ENCODE results near the gene ARHGEF38.

Gene ARHGEF38

DNA sequence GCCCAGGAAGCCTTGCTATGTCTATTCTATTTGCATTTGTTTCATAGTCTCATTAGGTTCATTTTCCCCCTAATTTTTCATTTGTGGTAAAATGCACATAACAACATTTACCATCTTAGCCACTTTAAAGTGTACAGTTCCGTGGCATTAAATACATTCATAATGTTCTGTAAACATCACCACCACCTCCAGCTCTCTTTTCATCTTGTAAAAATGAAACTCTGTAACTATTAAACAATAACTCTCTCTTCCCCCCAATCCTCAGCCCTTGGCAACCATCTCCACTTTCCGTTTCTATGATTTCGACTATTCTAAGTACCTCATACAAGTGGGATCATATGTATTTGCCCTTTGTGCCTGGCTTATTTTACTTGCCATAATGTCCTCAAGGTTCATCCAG, 19.9 kb downstream of the ARHGEF38 start:
- no peak for TF ChIP-seq YY1 (IDR thresholded peaks at IDR 0.05; ENCODE audit: low read depth)
- TF ChIP-seq, protein P1, sequence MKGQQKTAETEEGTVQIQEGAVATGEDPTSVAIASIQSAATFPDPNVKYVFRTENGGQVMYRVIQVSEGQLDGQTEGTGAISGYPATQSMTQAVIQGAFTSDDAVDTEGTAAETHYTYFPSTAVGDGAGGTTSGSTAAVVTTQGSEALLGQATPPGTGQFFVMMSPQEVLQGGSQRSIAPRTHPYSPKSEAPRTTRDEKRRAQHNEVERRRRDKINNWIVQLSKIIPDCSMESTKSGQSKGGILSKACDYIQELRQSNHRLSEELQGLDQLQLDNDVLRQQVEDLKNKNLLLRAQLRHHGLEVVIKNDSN (IDR thresholded peaks at IDR 0.05) = no peak

DNA sequence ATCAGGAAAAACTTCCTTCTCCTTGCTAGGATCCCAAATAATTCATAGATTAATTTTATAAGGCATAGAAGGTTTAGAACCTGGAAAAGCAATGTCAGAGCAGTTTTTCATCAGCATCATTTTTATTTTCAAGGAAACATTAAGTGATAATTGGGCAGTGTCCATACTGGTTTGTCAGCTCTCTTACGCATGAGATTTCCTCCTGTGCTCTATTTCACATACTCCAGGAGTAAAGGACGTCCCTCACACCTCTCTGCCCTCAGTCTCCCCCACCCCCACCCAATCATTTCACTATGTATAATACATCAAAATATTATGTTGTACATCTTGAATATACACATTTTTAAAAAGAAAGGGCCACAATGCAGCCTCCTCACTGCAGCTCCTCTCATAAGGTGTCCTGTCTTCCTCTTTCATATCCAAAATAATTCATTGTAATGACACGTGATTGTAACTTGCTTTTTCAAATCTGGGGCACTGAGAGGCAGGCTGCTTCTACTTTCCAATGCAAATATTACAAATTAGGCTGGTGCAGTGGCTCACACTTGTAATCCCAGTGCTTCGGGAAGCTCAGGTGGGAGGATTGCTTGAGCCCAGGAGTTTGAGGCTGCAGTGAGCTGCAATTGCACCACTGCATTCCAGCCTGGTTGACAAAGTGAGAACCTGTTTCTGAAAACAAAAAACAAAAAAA, 34.4 kb downstream of the ARHGEF38 start:
- TF ChIP-seq RAD21 (IDR thresholded peaks at IDR 0.05; ENCODE audit: low read depth) = no peak

DNA sequence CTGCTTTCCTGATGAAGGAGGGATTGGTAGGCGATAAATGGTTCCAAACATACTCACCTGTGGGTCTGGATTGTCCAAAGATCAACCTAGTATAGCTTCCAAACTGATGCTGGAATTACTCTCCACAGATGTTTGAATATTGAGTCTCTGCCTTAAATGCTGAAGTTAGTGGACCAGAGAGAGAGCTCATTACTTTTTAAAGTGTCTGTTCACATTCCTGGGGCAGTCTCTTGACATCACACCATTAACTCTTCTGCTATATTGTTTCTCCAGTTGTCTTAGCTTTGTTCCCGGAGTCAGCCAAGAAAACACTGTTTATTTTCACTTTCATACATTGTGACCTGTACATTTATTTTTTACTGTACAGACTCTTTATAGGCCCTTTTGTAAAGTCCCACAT, 35.4 kb downstream of the ARHGEF38 start:
- no peak for TF ChIP-seq TEAD4 (IDR thresholded peaks at IDR 0.05)
- TF ChIP-seq CEBPB (IDR thresholded peaks at IDR 0.05) = no peak
- TF ChIP-seq TAF1 (IDR thresholded peaks at IDR 0.05; ENCODE audit: low read depth) = no peak
- TF ChIP-seq, protein P2, sequence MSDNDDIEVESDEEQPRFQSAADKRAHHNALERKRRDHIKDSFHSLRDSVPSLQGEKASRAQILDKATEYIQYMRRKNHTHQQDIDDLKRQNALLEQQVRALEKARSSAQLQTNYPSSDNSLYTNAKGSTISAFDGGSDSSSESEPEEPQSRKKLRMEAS (IDR thresholded peaks at IDR 0.05) = no peak
- no peak for TF ChIP-seq NFIC (IDR thresholded peaks at IDR 0.05)
- TF ChIP-seq YY1 (IDR thresholded peaks at IDR 0.05; ENCODE audit: low read depth) = no peak
- TF ChIP-seq, protein P1 (IDR thresholded peaks at IDR 0.05) = no peak
- TF ChIP-seq FOXM1 (IDR thresholded peaks at IDR 0.05; ENCODE audit: borderline replicate concordance, low read depth) = no peak
- TF ChIP-seq EGR1 (IDR thresholded peaks at IDR 0.05) = no peak
- TF ChIP-seq ZBTB7A (IDR thresholded peaks at IDR 0.05; ENCODE audit: low read depth) = no peak
- no peak for TF ChIP-seq CREB1 (IDR thresholded peaks at IDR 0.05; ENCODE audit: low read depth)
- TF ChIP-seq EP300 (IDR thresholded peaks at IDR 0.05; ENCODE audit: borderline replicate concordance) = no peak
- TF ChIP-seq, protein P3, sequence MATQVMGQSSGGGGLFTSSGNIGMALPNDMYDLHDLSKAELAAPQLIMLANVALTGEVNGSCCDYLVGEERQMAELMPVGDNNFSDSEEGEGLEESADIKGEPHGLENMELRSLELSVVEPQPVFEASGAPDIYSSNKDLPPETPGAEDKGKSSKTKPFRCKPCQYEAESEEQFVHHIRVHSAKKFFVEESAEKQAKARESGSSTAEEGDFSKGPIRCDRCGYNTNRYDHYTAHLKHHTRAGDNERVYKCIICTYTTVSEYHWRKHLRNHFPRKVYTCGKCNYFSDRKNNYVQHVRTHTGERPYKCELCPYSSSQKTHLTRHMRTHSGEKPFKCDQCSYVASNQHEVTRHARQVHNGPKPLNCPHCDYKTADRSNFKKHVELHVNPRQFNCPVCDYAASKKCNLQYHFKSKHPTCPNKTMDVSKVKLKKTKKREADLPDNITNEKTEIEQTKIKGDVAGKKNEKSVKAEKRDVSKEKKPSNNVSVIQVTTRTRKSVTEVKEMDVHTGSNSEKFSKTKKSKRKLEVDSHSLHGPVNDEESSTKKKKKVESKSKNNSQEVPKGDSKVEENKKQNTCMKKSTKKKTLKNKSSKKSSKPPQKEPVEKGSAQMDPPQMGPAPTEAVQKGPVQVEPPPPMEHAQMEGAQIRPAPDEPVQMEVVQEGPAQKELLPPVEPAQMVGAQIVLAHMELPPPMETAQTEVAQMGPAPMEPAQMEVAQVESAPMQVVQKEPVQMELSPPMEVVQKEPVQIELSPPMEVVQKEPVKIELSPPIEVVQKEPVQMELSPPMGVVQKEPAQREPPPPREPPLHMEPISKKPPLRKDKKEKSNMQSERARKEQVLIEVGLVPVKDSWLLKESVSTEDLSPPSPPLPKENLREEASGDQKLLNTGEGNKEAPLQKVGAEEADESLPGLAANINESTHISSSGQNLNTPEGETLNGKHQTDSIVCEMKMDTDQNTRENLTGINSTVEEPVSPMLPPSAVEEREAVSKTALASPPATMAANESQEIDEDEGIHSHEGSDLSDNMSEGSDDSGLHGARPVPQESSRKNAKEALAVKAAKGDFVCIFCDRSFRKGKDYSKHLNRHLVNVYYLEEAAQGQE (IDR thresholded peaks at IDR 0.05; ENCODE audit: low read depth) = no peak

DNA sequence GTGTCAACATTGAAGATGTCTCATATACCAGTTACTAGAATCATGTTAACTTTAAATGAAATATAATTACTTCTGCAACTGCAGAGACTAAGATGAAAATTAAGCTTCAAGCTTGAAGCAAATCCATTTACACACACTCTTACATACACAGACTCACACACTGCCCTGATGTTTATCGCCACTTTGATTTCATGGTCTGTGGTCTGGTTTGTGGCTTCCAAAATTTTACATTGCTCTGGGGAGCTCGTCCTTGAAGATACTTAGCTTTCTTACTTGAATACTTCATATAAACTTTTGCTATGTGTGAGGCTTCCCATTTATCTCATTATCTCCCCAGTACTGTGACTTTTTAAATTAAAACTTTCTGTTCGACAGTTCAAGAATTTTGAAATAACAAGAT, 35.8 kb downstream of the ARHGEF38 start:
- TF ChIP-seq ZBTB7A (IDR thresholded peaks at IDR 0.05; ENCODE audit: low read depth) (no peak), RAD21 (IDR thresholded peaks at IDR 0.05; ENCODE audit: low read depth) (no peak), EP300 (IDR thresholded peaks at IDR 0.05; ENCODE audit: borderline replicate concordance) (no peak), NFIC (IDR thresholded peaks at IDR 0.05) (no peak), TCF12 (IDR thresholded peaks at IDR 0.05; ENCODE audit: low read depth) (no peak)
- TF ChIP-seq, protein P1 (IDR thresholded peaks at IDR 0.05) = no peak

DNA sequence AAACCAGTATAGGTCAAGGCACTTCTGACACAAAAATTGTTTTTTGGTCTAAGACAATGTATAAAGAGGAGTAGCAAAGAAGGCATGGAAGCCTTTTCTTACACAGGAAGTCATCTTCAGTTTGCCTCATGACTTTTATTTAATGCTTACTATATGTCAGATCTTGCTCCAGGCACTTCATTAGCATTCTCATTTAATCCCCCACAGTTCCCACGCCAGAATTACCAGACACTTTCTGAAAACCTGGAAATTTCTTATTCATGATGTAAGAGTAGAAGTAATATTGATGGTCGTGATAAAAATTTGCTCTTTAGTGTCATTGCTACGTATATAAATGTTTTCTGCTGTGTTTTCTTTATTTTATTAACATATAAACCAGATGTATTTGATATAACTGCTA, 39.2 kb downstream of the ARHGEF38 start:
- TF ChIP-seq TCF12 (IDR thresholded peaks at IDR 0.05; ENCODE audit: low read depth) (no peak), RAD21 (IDR thresholded peaks at IDR 0.05; ENCODE audit: low read depth) (no peak), ZBTB7A (IDR thresholded peaks at IDR 0.05; ENCODE audit: low read depth) (no peak), YY1 (IDR thresholded peaks at IDR 0.05; ENCODE audit: low read depth) (no peak)

DNA sequence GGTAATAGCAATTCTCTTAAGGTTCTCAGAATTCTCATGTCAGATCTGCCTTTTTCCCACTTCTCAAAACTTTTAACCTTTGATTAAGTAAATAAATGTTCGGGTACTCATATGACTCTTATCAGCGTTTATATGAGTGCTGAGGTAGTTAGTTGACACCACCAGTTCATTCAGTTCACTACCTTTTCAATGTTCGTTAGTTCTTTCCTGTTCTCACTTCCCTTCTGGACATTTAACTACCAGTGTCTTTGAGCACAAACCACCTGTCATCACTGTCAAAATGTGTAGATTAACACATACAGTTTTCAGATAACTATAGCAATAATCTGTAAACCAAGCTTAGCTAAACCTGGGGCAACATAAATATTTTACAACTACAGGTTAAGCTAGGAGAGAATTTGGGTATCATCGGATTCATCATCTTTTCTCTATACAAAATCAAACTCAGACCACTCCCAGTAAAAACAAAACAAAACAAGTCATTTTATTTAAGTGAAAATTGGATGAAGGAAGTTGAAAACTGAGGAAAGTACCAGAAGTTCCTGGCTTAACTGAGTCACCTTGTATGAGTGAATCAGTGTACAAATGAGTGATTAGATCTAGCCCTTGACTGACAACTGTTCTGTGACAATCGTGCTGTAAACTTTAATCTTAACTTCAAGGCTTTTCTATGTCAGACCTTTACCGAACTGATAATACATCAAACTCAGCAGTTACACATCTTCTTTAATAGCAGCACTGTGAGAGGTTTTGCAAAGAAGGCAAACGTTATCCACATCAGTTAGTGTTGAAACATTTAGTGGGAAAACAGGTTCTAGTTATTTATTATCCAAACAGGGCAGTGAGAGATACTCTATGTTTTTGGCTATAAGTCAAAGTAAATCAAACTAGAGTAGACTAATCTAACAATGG, 41.9 kb downstream of the ARHGEF38 start:
- TF ChIP-seq CEBPB (IDR thresholded peaks at IDR 0.05) (no peak), TCF12 (IDR thresholded peaks at IDR 0.05; ENCODE audit: low read depth) (no peak), EGR1 (IDR thresholded peaks at IDR 0.05) (no peak), YY1 (IDR thresholded peaks at IDR 0.05; ENCODE audit: low read depth) (no peak), EP300 (IDR thresholded peaks at IDR 0.05; ENCODE audit: borderline replicate concordance) (no peak), TEAD4 (IDR thresholded peaks at IDR 0.05) (no peak), ZBTB7A (IDR thresholded peaks at IDR 0.05; ENCODE audit: low read depth) (no peak)
- TF ChIP-seq, protein P3 (IDR thresholded peaks at IDR 0.05; ENCODE audit: low read depth) = no peak
